H1 (cell line): ENCODE results near the gene TEX28. TPM values are rescaled to one million over a fixed set of nuclear protein-coding genes. Genes with fewer than 3 reads are reported as not detected.

Source experiments
- CBX5 ChIP-seq: fragments of 300-800, 300-1000 bp; sonication (generic); IDR thresholded peaks from 2 replicates; pipeline ENCODE4 v1.7.1; 2016; ENCODE audit warnings: antibody characterized with exemption, low read length, low read depth
- CEBPB ChIP-seq: IDR thresholded peaks from 2 replicates; pipeline ENCODE4 v1.6.1; 2012; ENCODE audit warnings: low read depth, low read length
- CHD1 ChIP-seq: IDR thresholded peaks from 2 replicates; pipeline ENCODE4 v1.6.1; 2012; ENCODE audit warnings: low read depth, low read length, improper control_type of control experiment
- EZH2 ChIP-seq: fragments of 200-600 bp; sonication (generic); IDR thresholded peaks from 2 replicates; pipeline ENCODE4 v1.7.1; 2012; ENCODE audit warnings: low read depth, mild to moderate bottlenecking, moderate library complexity, low read length, inconsistent platforms; ENCODE audit not compliant: severe bottlenecking
- JUN ChIP-seq: IDR thresholded peaks from 2 replicates; pipeline ENCODE4 v1.6.1; 2011; ENCODE audit warnings: low read depth, mild to moderate bottlenecking, improper control_type of control experiment, low read length
- NANOG ChIP-seq: IDR thresholded peaks from 2 replicates; pipeline ENCODE4 v1.6.1; 2011; ENCODE audit warnings: low read length, low read depth, mild to moderate bottlenecking, inconsistent platforms; ENCODE audit not compliant: insufficient read depth, poor library complexity, severe bottlenecking
- POU5F1 ChIP-seq: IDR thresholded peaks from 2 replicates; pipeline ENCODE4 v1.6.1; 2011; ENCODE audit warnings: low read depth, mild to moderate bottlenecking, low read length, moderate library complexity
- RBBP5 ChIP-seq: IDR thresholded peaks from 2 replicates; pipeline ENCODE4 v1.7.1; 2012; ENCODE audit warnings: low read depth, mild to moderate bottlenecking, inconsistent platforms, low read length, moderate library complexity, borderline replicate concordance
- SP4 ChIP-seq: IDR thresholded peaks from 2 replicates; pipeline ENCODE4 v1.6.1; 2012; ENCODE audit warnings: low read length, inconsistent platforms
- SRF ChIP-seq: IDR thresholded peaks from 2 replicates; pipeline ENCODE4 v1.6.1; 2011; ENCODE audit warnings: mild to moderate bottlenecking, low read depth, low read length, moderate library complexity
- polyA plus RNA-seq, 7 experiments: library from polyadenylated mRNA; depleted of rRNA in 3 of 7; stranded (reverse) in 5 of 7; unstranded in 2 of 7; fragments of >200 nt in 5 of 7; fragments of 200-250 nt in 2 of 7; gene quantifications; 1 replicate in 5 of 7; 2 replicates in 1 of 7; 4 replicates in 1 of 7; pipeline versions ENCODE4 v1.2.1 to v1.2.3, GENCODE V29; 2011 to 2013; ENCODE audit warnings: missing spikeins in 2 of 7, mixed read lengths in 2 of 7
- total RNA-seq: library from RNA; stranded (reverse); fragmentation: NEBNext Ultra II Directional; extraction: Animal tissue kit (Norgen Biotek cat#: 25700); gene quantifications from 2 replicates; pipeline ENCODE4 v1.2.1, GENCODE V29; 2021
- TF ChIP-seq, protein P1 (sequence below): fragments of 300-600 bp; sonication (generic); IDR thresholded peaks from 2 replicates; pipeline ENCODE4 v1.7.1; 2012; ENCODE audit warnings: low read length, moderate library complexity, mild to moderate bottlenecking, inconsistent platforms; ENCODE audit not compliant: insufficient replicate concordance

TEX28 gene
- total and polyA plus RNA-seq, 2 of the 8 experiments (the other 6 are each of a cell fraction or from before 2014, with no cell fraction given): not detected

DNA sequence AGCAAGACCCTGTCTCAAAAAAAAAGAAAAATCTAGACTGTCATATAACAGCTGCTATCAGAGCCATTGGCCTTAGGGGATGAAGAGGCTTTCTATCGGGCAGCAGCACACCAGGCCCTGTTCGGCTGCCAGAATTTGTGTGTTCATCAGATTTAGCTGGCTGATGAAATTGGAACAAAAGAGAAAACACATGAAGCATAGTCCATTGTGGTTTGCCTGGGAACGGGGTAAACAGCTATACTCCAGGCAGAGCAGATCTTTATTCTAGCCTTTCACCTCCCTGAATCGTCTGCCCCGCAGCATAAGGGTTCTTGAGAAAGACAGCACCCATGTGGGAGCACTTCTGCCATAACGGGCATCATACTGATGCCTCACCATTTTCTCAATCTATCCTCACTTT, 12.3 kb upstream of the TEX28 start (continued):
- TF ChIP-seq, protein P1, sequence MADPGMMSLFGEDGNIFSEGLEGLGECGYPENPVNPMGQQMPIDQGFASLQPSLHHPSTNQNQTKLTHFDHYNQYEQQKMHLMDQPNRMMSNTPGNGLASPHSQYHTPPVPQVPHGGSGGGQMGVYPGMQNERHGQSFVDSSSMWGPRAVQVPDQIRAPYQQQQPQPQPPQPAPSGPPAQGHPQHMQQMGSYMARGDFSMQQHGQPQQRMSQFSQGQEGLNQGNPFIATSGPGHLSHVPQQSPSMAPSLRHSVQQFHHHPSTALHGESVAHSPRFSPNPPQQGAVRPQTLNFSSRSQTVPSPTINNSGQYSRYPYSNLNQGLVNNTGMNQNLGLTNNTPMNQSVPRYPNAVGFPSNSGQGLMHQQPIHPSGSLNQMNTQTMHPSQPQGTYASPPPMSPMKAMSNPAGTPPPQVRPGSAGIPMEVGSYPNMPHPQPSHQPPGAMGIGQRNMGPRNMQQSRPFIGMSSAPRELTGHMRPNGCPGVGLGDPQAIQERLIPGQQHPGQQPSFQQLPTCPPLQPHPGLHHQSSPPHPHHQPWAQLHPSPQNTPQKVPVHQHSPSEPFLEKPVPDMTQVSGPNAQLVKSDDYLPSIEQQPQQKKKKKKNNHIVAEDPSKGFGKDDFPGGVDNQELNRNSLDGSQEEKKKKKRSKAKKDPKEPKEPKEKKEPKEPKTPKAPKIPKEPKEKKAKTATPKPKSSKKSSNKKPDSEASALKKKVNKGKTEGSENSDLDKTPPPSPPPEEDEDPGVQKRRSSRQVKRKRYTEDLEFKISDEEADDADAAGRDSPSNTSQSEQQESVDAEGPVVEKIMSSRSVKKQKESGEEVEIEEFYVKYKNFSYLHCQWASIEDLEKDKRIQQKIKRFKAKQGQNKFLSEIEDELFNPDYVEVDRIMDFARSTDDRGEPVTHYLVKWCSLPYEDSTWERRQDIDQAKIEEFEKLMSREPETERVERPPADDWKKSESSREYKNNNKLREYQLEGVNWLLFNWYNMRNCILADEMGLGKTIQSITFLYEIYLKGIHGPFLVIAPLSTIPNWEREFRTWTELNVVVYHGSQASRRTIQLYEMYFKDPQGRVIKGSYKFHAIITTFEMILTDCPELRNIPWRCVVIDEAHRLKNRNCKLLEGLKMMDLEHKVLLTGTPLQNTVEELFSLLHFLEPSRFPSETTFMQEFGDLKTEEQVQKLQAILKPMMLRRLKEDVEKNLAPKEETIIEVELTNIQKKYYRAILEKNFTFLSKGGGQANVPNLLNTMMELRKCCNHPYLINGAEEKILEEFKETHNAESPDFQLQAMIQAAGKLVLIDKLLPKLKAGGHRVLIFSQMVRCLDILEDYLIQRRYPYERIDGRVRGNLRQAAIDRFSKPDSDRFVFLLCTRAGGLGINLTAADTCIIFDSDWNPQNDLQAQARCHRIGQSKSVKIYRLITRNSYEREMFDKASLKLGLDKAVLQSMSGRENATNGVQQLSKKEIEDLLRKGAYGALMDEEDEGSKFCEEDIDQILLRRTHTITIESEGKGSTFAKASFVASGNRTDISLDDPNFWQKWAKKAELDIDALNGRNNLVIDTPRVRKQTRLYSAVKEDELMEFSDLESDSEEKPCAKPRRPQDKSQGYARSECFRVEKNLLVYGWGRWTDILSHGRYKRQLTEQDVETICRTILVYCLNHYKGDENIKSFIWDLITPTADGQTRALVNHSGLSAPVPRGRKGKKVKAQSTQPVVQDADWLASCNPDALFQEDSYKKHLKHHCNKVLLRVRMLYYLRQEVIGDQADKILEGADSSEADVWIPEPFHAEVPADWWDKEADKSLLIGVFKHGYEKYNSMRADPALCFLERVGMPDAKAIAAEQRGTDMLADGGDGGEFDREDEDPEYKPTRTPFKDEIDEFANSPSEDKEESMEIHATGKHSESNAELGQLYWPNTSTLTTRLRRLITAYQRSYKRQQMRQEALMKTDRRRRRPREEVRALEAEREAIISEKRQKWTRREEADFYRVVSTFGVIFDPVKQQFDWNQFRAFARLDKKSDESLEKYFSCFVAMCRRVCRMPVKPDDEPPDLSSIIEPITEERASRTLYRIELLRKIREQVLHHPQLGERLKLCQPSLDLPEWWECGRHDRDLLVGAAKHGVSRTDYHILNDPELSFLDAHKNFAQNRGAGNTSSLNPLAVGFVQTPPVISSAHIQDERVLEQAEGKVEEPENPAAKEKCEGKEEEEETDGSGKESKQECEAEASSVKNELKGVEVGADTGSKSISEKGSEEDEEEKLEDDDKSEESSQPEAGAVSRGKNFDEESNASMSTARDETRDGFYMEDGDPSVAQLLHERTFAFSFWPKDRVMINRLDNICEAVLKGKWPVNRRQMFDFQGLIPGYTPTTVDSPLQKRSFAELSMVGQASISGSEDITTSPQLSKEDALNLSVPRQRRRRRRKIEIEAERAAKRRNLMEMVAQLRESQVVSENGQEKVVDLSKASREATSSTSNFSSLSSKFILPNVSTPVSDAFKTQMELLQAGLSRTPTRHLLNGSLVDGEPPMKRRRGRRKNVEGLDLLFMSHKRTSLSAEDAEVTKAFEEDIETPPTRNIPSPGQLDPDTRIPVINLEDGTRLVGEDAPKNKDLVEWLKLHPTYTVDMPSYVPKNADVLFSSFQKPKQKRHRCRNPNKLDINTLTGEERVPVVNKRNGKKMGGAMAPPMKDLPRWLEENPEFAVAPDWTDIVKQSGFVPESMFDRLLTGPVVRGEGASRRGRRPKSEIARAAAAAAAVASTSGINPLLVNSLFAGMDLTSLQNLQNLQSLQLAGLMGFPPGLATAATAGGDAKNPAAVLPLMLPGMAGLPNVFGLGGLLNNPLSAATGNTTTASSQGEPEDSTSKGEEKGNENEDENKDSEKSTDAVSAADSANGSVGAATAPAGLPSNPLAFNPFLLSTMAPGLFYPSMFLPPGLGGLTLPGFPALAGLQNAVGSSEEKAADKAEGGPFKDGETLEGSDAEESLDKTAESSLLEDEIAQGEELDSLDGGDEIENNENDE: no peak
- TF ChIP-seq JUN (no peak), CBX5 (no peak), EZH2 (no peak), SP4 (no peak), SRF (no peak), POU5F1 (no peak), NANOG (no peak), CHD1 (no peak), RBBP5 (no peak), CEBPB (no peak)
